PFSK-1 (cell line): ENCODE results near the gene OTOP3.

Experiments
- POLR2AphosphoS5 ChIP-seq: IDR thresholded peaks from 2 replicates; pipeline ENCODE4 v1.6.1; 2012; ENCODE audit warnings: low read depth, mild to moderate bottlenecking, control low read depth, low read length, moderate library complexity
- REST ChIP-seq, 2 experiments: IDR thresholded peaks; 2 replicates each; pipeline versions ENCODE4 v1.6.1 to v1.8.0; 2011 to 2012; ENCODE audit warnings: low read depth in 2 of 2, low read length in 2 of 2, control low read depth in 1 of 2, inconsistent platforms in 1 of 2, mild to moderate bottlenecking in 1 of 2, moderate library complexity in 1 of 2; ENCODE audit not compliant: insufficient read depth in 1 of 2
- SIN3A ChIP-seq: IDR thresholded peaks from 2 replicates; pipeline ENCODE4 v1.6.1; 2012; ENCODE audit warnings: mild to moderate bottlenecking, low read length, moderate library complexity, borderline replicate concordance; ENCODE audit not compliant: insufficient read depth
- TAF1 ChIP-seq: IDR thresholded peaks from 2 replicates; pipeline ENCODE4 v1.6.1; 2012; ENCODE audit warnings: low read length, control low read depth, borderline replicate concordance; ENCODE audit not compliant: insufficient read depth

GRCh38 chr17:74979408-74980146, 43.9 kb downstream of the OTOP3 start:
- no peak for TF ChIP-seq TAF1
- TF ChIP-seq REST (IDR thresholded peaks at IDR 0.05; ENCODE audit: insufficient read depth in 1 of 2, low read depth in 2 of 2, low read length in 2 of 2): no peak
- TF ChIP-seq POLR2AphosphoS5: no peak
- TF ChIP-seq SIN3A: no peak
